SU-DHL-6 (cell line): ENCODE data around the gene TM2D3.

Experiments used
- CTCF ChIP-seq: fragments of 200-600 bp; sonication (generic); IDR thresholded peaks from one replicate; pipeline ENCODE4 v1.5.1; 2017; ENCODE audit warnings: antibody characterized with exemption, mild to moderate bottlenecking, low read length, moderate library complexity; ENCODE audit not compliant: insufficient read depth, poor library complexity, severe bottlenecking
- EZH2phosphoT487 ChIP-seq: fragments of 200-600 bp; sonication (generic), shearing (Covaris generic); conservative IDR thresholded peaks from 2 replicates; pipeline ENCODE4 v1.6.1; 2018; ENCODE audit warnings: mild to moderate bottlenecking, antibody characterized with exemption, low read length, moderate library complexity, mixed read lengths

GRCh38 chr15:101625184-101625583 lies 27.0 kb downstream of the TM2D3 start:
- TF ChIP-seq CTCF, result no peak
- TF ChIP-seq EZH2phosphoT487, result no peak
